Measurements from ENCODE around the gene AGBL1. TPM values are rescaled to one million over a fixed set of nuclear protein-coding genes. Genes with fewer than 3 reads are reported as not detected.

The AGBL1 gene
- total RNA-seq, 1 experiment from 2014 or later = not detected

- Histone ChIP-seq H3K9me3 (ENCODE audit: low read depth, low read length, poor library complexity, severe bottlenecking) (no peaks in the 10 kb centered on the region), H3K27me3 (replicated peaks; ENCODE audit: insufficient read depth, low read depth, low read length, poor library complexity) (no peaks in the 10 kb centered on the region), H3K4me1 (ENCODE audit: insufficient read depth, low read length, poor library complexity, severe bottlenecking) (no peaks in the 10 kb centered on the region), H3K36me3 (ENCODE audit: insufficient read depth, low read length, poor library complexity, severe bottlenecking) (no peaks in the 10 kb centered on the region), H3K4me3 (ENCODE audit: low read depth, low read length, poor library complexity, severe bottlenecking) (no peak overlapping the region), H3K27ac (ENCODE audit: low read depth, low read length, poor library complexity, severe bottlenecking) (no peak overlapping the region)
- ChIA-PET POLR2A (ENCODE audit: low non-redundant PET) (no interaction called here), CTCF (no interaction called here)
- no peak for TF ChIP-seq EZH2 (IDR thresholded peaks at IDR 0.05; ENCODE audit: borderline replicate concordance, low read depth, low read length, poor library complexity, severe bottlenecking)
- TF ChIP-seq, protein P1, sequence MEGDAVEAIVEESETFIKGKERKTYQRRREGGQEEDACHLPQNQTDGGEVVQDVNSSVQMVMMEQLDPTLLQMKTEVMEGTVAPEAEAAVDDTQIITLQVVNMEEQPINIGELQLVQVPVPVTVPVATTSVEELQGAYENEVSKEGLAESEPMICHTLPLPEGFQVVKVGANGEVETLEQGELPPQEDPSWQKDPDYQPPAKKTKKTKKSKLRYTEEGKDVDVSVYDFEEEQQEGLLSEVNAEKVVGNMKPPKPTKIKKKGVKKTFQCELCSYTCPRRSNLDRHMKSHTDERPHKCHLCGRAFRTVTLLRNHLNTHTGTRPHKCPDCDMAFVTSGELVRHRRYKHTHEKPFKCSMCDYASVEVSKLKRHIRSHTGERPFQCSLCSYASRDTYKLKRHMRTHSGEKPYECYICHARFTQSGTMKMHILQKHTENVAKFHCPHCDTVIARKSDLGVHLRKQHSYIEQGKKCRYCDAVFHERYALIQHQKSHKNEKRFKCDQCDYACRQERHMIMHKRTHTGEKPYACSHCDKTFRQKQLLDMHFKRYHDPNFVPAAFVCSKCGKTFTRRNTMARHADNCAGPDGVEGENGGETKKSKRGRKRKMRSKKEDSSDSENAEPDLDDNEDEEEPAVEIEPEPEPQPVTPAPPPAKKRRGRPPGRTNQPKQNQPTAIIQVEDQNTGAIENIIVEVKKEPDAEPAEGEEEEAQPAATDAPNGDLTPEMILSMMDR (conservative IDR thresholded peaks at IDR 0.05; ENCODE audit: low read depth, low read length) = no peak
- no peak for DNase-seq (ENCODE audit: low spot score)
- intact Hi-C loops (cut with micrococcal nuclease; ENCODE audit: unreplicated experiment) = no loop called here
- BruUV-seq (replicated peaks) = no TSS peak
Observed at GRCh38 chr15:86205096-86205495, 125.4 kb downstream of the AGBL1 start.

GRCh38 chr15:86213420-86213819 is 133.7 kb downstream of the AGBL1 start:
- H3K4me1 ChIP-seq (ENCODE audit: insufficient read depth, low read length, poor library complexity, severe bottlenecking) = no peaks in the 10 kb centered on the region
- no TSS peak for BruUV-seq (replicated peaks)
- ChIA-PET POLR2A (ENCODE audit: low non-redundant PET) (no interaction called here), CTCF (no interaction called here)
- H3K27ac ChIP-seq (ENCODE audit: low read depth, low read length, poor library complexity, severe bottlenecking) = no peak overlapping the region
- no peaks in the 10 kb centered on the region for H3K36me3 ChIP-seq (ENCODE audit: insufficient read depth, low read length, poor library complexity, severe bottlenecking)
- TF ChIP-seq, protein P1 (conservative IDR thresholded peaks at IDR 0.05; ENCODE audit: low read depth, low read length) = peak; percentile 32; the same call in 1 of the 2 replicates
- TF ChIP-seq EZH2 (IDR thresholded peaks at IDR 0.05; ENCODE audit: borderline replicate concordance, low read depth, low read length, poor library complexity, severe bottlenecking) = no peak
- DNase-seq (ENCODE audit: low spot score) = no peak
- no peaks in the 10 kb centered on the region for H3K9me3 ChIP-seq (ENCODE audit: low read depth, low read length, poor library complexity, severe bottlenecking)
- no peak overlapping the region for H3K4me3 ChIP-seq (ENCODE audit: low read depth, low read length, poor library complexity, severe bottlenecking)
- no peaks in the 10 kb centered on the region for H3K27me3 ChIP-seq (replicated peaks; ENCODE audit: insufficient read depth, low read depth, low read length, poor library complexity)
- intact Hi-C loops (cut with micrococcal nuclease; ENCODE audit: unreplicated experiment) = no loop called here

DNA sequence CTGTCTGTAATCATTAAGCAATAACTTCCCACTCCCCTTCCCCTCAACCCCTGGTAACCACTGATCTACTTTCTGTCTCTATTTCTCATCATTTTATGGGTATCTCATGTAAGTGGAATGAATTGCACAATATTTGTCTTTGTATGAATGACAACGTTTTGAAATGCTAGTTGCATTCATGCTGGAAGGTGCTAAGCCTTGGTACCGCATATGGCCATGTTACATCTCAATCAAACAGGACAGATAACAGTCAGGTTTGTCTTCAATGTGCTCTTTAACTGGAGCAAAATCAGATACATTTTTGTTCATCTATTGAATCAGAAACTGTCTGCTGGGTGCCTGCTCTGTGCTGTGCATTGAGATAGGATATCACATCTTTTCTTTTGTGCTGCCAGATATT is 134.2 kb downstream of the AGBL1 start:
- BruUV-seq (replicated peaks) = no TSS peak

More for the DNA sequence above, 134.2 kb downstream of the AGBL1 start:
- Histone ChIP-seq H3K27me3 (replicated peaks; ENCODE audit: insufficient read depth, low read depth, low read length, poor library complexity) (no peaks in the 10 kb centered on the region), H3K4me1 (ENCODE audit: insufficient read depth, low read length, poor library complexity, severe bottlenecking) (no peaks in the 10 kb centered on the region), H3K9me3 (ENCODE audit: low read depth, low read length, poor library complexity, severe bottlenecking) (no peaks in the 10 kb centered on the region), H3K4me3 (ENCODE audit: low read depth, low read length, poor library complexity, severe bottlenecking) (no peak overlapping the region), H3K36me3 (ENCODE audit: insufficient read depth, low read length, poor library complexity, severe bottlenecking) (no peaks in the 10 kb centered on the region), H3K27ac (ENCODE audit: low read depth, low read length, poor library complexity, severe bottlenecking) (no peak overlapping the region)
- intact Hi-C loops (cut with micrococcal nuclease; ENCODE audit: unreplicated experiment) = no loop called here
- DNase-seq (ENCODE audit: low spot score) = no peak
- ChIA-PET CTCF (no interaction called here), POLR2A (ENCODE audit: low non-redundant PET) (no interaction called here)
- no peak for TF ChIP-seq EZH2 (IDR thresholded peaks at IDR 0.05; ENCODE audit: borderline replicate concordance, low read depth, low read length, poor library complexity, severe bottlenecking)
- TF ChIP-seq, protein P1 (conservative IDR thresholded peaks at IDR 0.05; ENCODE audit: low read depth, low read length) = no peak
